Endodermal cell (in vitro differentiated cells): ENCODE measurements around the gene PRDM2. TPM values are rescaled to one million over a fixed set of nuclear protein-coding genes. Genes with fewer than 3 reads are reported as not detected.

Experiments
- DNase-seq: peaks from one replicate; pipeline ENCODE4 v3.0.0-alpha.2; 2017
- H3K27ac ChIP-seq: 2 replicates; pipeline ENCODE4 v1.5.1; 2013; ENCODE audit warnings: mild to moderate bottlenecking, low read depth, low read length, moderate library complexity
- H3K27me3 ChIP-seq: 2 replicates; pipeline ENCODE4 v1.6.1; 2013; ENCODE audit warnings: mild to moderate bottlenecking, low read length, moderate library complexity; ENCODE audit not compliant: insufficient read depth, control insufficient read depth, poor library complexity, severe bottlenecking
- H3K36me3 ChIP-seq: 2 replicates; pipeline ENCODE4 v1.7.0; 2013; ENCODE audit warnings: mild to moderate bottlenecking, low read length, moderate library complexity; ENCODE audit not compliant: control insufficient read depth, insufficient read depth
- H3K4me1 ChIP-seq: one replicate; pipeline ENCODE4 v1.7.0; 2013; ENCODE audit warnings: low read length; ENCODE audit not compliant: control insufficient read depth, insufficient read depth
- H3K4me3 ChIP-seq: 2 replicates; pipeline ENCODE4 v1.5.1; 2013; ENCODE audit warnings: mild to moderate bottlenecking, low read length, moderate library complexity
- H3K9ac ChIP-seq: 2 replicates; pipeline ENCODE4 v1.6.1; 2013; ENCODE audit warnings: mild to moderate bottlenecking, low read length, moderate library complexity; ENCODE audit not compliant: poor library complexity, severe bottlenecking; ENCODE audit errors: extremely low read depth
- H3K9me3 ChIP-seq: 2 replicates; pipeline ENCODE4 v1.6.1; 2013; ENCODE audit warnings: mild to moderate bottlenecking, low read length, moderate library complexity; ENCODE audit not compliant: control insufficient read depth
- H3K27ac Mint-ChIP-seq: 2 replicates; pipeline ENCODE4 v1.8.0; 2020; ENCODE audit warnings: mixed read lengths
- H3K27me3 Mint-ChIP-seq: 2 replicates; pipeline ENCODE4 v1.8.0; 2021; ENCODE audit warnings: mild to moderate bottlenecking, mixed read lengths; ENCODE audit not compliant: insufficient read depth
- H3K36me3 Mint-ChIP-seq: 2 replicates; pipeline ENCODE4 v1.8.0; 2020; ENCODE audit warnings: low read depth, mixed read lengths
- H3K4me1 Mint-ChIP-seq: 2 replicates; pipeline ENCODE4 v1.8.0; 2020; ENCODE audit warnings: mixed read lengths
- H3K4me3 Mint-ChIP-seq: 2 replicates; pipeline ENCODE4 v1.8.0; 2020; ENCODE audit warnings: mild to moderate bottlenecking, moderate library complexity, mixed read lengths
- H3K9me3 Mint-ChIP-seq: 2 replicates; pipeline ENCODE4 v1.8.0; 2020; ENCODE audit warnings: mild to moderate bottlenecking, mixed read lengths
- CTCF ChIP-seq: fragments of 200-600 bp; sonication (generic); conservative IDR thresholded peaks from 2 replicates; pipeline ENCODE4 v1.5.0; 2021; ENCODE audit warnings: antibody characterized with exemption, mild to moderate bottlenecking
- WGBS, 2 experiments: methylation state at CpG; one replicate each; pipeline versions ENCODE4 v1.1.5 to v1.1.7; 2013; ENCODE audit warnings: missing lambda C conversion rate in 2 of 2, mixed read lengths in 1 of 2; ENCODE audit not compliant: insufficient coverage in 1 of 2, insufficient read length in 1 of 2; 5-methylcytosine and 5-hydroxymethylcytosine counted together
- total RNA-seq, 2 donors: library from RNA; stranded (reverse); fragmentation: NEBNext Ultra II Directional in 1 of 2; extraction: Animal tissue kit (Norgen Biotek cat#: 25700) in 1 of 2; gene quantifications; 2 replicates in 1 of 2; 3 replicates in 1 of 2; pipeline ENCODE4 v1.2.1, GENCODE V29; 2021

The PRDM2 gene
- total RNA-seq, 2 donors from 2014 or later: 29.4 to 35.4 TPM

GRCh38 chr1:13730291-13730690 is 30.3 kb downstream of the PRDM2 start:
- Mint-ChIP-seq H3K27ac (no peak overlapping the region), H3K4me1 (peaks cover 34% of the 10 kb centered on the region), H3K36me3 (peaks cover 7% of the 10 kb centered on the region), H3K9me3 (no peaks in the 10 kb centered on the region), H3K27me3 (peaks cover 46% of the 10 kb centered on the region), H3K4me3 (no peak overlapping the region)
- no peak overlapping the region for H3K27ac ChIP-seq
- no peaks in the 10 kb centered on the region for H3K9me3 ChIP-seq
- WGBS, 2 experiments: 92% methylated on average over 1 of the region's 1 CpG; no CpG with 5 or more reads in 1 of the 2 experiments
- H3K27me3 ChIP-seq: peaks cover 73% of the 10 kb centered on the region
- no peak overlapping the region for H3K9ac ChIP-seq
- no peak for TF ChIP-seq CTCF
- peaks cover 5% of the 10 kb centered on the region for H3K4me1 ChIP-seq
- H3K4me3 ChIP-seq: no peak overlapping the region
- H3K36me3 ChIP-seq: no peaks in the 10 kb centered on the region
- DNase-seq: no peak

GRCh38 chr1:13730751-13731482 is 30.9 kb downstream of the PRDM2 start:
- TF ChIP-seq CTCF: no peak
- 90 to 95% methylated on average over 7 to 12 of the region's 12 CpGs for WGBS, 2 experiments
- Mint-ChIP-seq H3K27ac (no peak overlapping the region), H3K27me3 (peaks cover 47% of the 10 kb centered on the region), H3K36me3 (peaks cover 7% of the 10 kb centered on the region), H3K4me3 (no peak overlapping the region), H3K4me1 (peaks cover 39% of the 10 kb centered on the region), H3K9me3 (no peaks in the 10 kb centered on the region)
- no peak overlapping the region for H3K9ac ChIP-seq
- H3K36me3 ChIP-seq: no peaks in the 10 kb centered on the region
- H3K9me3 ChIP-seq: no peaks in the 10 kb centered on the region
- H3K27me3 ChIP-seq: peaks cover 79% of the 10 kb centered on the region
- no peak overlapping the region for H3K27ac ChIP-seq
- H3K4me1 ChIP-seq: peaks cover 5% of the 10 kb centered on the region
- DNase-seq: no peak
- H3K4me3 ChIP-seq: no peak overlapping the region

- H3K4me3 ChIP-seq: no peak overlapping the region
- H3K9me3 ChIP-seq: no peaks in the 10 kb centered on the region
- H3K27me3 Mint-ChIP-seq: peaks cover 42% of the 10 kb centered on the region
- H3K27ac ChIP-seq: no peak overlapping the region
- DNase-seq: no peak
- no peak overlapping the region for H3K9ac ChIP-seq
- peaks cover 7% of the 10 kb centered on the region for H3K36me3 Mint-ChIP-seq
- WGBS, 2 experiments: 96% methylated on average over 4 to 5 of the region's 5 CpGs
- H3K9me3 Mint-ChIP-seq: no peaks in the 10 kb centered on the region
- peaks cover 5% of the 10 kb centered on the region for H3K4me1 ChIP-seq
- H3K36me3 ChIP-seq: no peaks in the 10 kb centered on the region
- H3K27ac Mint-ChIP-seq: no peak overlapping the region
- no peak for TF ChIP-seq CTCF
- H3K4me1 Mint-ChIP-seq: peaks cover 39% of the 10 kb centered on the region
- no peak overlapping the region for H3K4me3 Mint-ChIP-seq
- H3K27me3 ChIP-seq: peaks cover 79% of the 10 kb centered on the region
These were observed 31.9 kb downstream of the PRDM2 start for GRCh38 chr1:13731897-13732296.
